ENCODE results near the gene RNF166. TPM values are rescaled to one million over a fixed set of nuclear protein-coding genes. Genes with fewer than 3 reads are reported as not detected.
A peak's percentile ranks its signal among the peaks of the same experiment; 100 is the strongest.

Gene RNF166
- total and polyA plus RNA-seq, 2 of the 13 experiments (the other 11 are each of a cell fraction or from before 2014, with no cell fraction given): 21.4 to 23.0 TPM

GRCh38 chr16:88692861-88693260, 13.3 kb downstream of the RNF166 start (continued):
- no peak for TF ChIP-seq GLMP (CRISPR knock-in tag; IDR thresholded peaks at IDR 0.05; ENCODE audit: borderline replicate concordance)
- TF ChIP-seq RXRA (CRISPR knock-in tag; IDR thresholded peaks at IDR 0.05): no peak
- TF ChIP-seq SKIL (CRISPR knock-in tag; IDR thresholded peaks at IDR 0.05; ENCODE audit: borderline replicate concordance): no peak
- TF ChIP-seq KAT2B (IDR thresholded peaks at IDR 0.05; ENCODE audit: borderline replicate concordance, low read depth, low read length): no peak
- no peak for TF ChIP-seq KAT7 (CRISPR knock-in tag; IDR thresholded peaks at IDR 0.05; ENCODE audit: borderline replicate concordance)
- TF ChIP-seq PCBP2 (optimal IDR thresholded peaks at IDR 0.05; ENCODE audit: low read depth, low read length, poor library complexity, severe bottlenecking): no peak
- TF ChIP-seq YY1 (IDR thresholded peaks at IDR 0.05; ENCODE audit: insufficient read depth, insufficient replicate concordance, low read depth, low read length): no peak

- H3K9ac ChIP-seq (ENCODE audit: insufficient read depth, low read depth, low read length): no peak overlapping the region
- ChIA-PET CTCF (ENCODE audit: low intra/inter-chr PET ratio, low total read pairs) (no interaction called here), POLR2A (no interaction called here)
- in situ Hi-C loops (cut with HindIII; ENCODE audit: extremely low pct_ligation_motif_present, low pct_unique_long_range_greater_than_20kb): no loop called here
- 41% methylated on average over 12 of the region's 26 CpGs for WGBS (ENCODE audit: low lambda C conversion rate)
- H3K27me3 ChIP-seq (ENCODE audit: control insufficient read depth in 1 of 2, insufficient read depth in 2 of 2, low read length in 2 of 2): peaks cover 40 to 73% of the 10 kb centered on the region in 2 experiments
- H3K4me3 ChIP-seq (replicated peaks in 1 of 3; ENCODE audit: insufficient read depth in 1 of 3, low read depth in 2 of 3, low read length in 3 of 3): no peak overlapping the region
- ATAC-seq: no peak
- no peaks in the 10 kb centered on the region for H3K79me2 ChIP-seq (ENCODE audit: insufficient read depth, low read length)
- no peak overlapping the region for H2AFZ ChIP-seq (ENCODE audit: low read length)
- BruUV-seq (replicated peaks): no TSS peak
- peaks cover 0 to 1% of the 10 kb centered on the region in 2 experiments; a peak in 1 of 5 replicates for H3K36me3 ChIP-seq (replicated peaks in 1 of 2; ENCODE audit: control insufficient read depth in 1 of 2, insufficient read depth in 2 of 2, low read length in 2 of 2)
- intact Hi-C loops (cut with micrococcal nuclease; ENCODE audit: unreplicated experiment): no loop called here
- no peaks in the 10 kb centered on the region for H4K20me1 ChIP-seq (ENCODE audit: insufficient read depth, low read length)
- no peak overlapping the region for H3K4me2 ChIP-seq (ENCODE audit: low read depth, low read length)
- peaks cover 30% of the 10 kb centered on the region for H3K4me1 ChIP-seq (ENCODE audit: insufficient read depth, low read length)
- DNase-seq (ENCODE audit: low spot score): no peak
- FAIRE-seq: no peak
- H3K27ac ChIP-seq (ENCODE audit: extremely low read length, insufficient read depth, low read length): no peak overlapping the region
- H3K9me3 ChIP-seq (ENCODE audit: low read length): no peaks in the 10 kb centered on the region
- TF ChIP-seq ZNF788 (CRISPR knock-in tag; IDR thresholded peaks at IDR 0.05; ENCODE audit: borderline replicate concordance) (0 out of 2 replicates have a peak, but pooled peaks have one; percentile 17), GZF1 (CRISPR knock-in tag; IDR thresholded peaks at IDR 0.05) (no peak), ZNF557 (CRISPR knock-in tag; IDR thresholded peaks at IDR 0.05) (no peak), ZMYM3 (CRISPR knock-in tag; IDR thresholded peaks at IDR 0.05) (0 out of 2 replicates have a peak, but pooled peaks have one; percentile 28), HOXA3 (CRISPR knock-in tag; IDR thresholded peaks at IDR 0.05) (no peak), ZNF567 (CRISPR knock-in tag; IDR thresholded peaks at IDR 0.05; ENCODE audit: borderline replicate concordance) (no peak), NFYC (CRISPR knock-in tag; IDR thresholded peaks at IDR 0.05) (no peak), GRHL1 (CRISPR knock-in tag; conservative IDR thresholded peaks at IDR 0.05) (no peak)
These were observed 14.2 kb downstream of the RNF166 start for GRCh38 chr16:88691924-88692560.
